K562 (cell line): ENCODE data around the gene RHCG. TPM values are rescaled to one million over a fixed set of nuclear protein-coding genes. Genes with fewer than 3 reads are reported as not detected.

ENCODE experiments used
- EP300 ChIP-seq: IDR thresholded peaks from 2 replicates; pipeline ENCODE4 v1.6.1; 2012; ENCODE audit warnings: low read length, improper control_type of control experiment
- MEIS2 ChIP-seq: fragments of 450-650 bp; IDR thresholded peaks from 2 replicates; pipeline ENCODE4 v1.6.1; 2014; ENCODE audit warnings: mild to moderate bottlenecking; ENCODE audit not compliant: partially characterized antibody
- NCOR1 ChIP-seq: fragments of 450-650 bp; IDR thresholded peaks from 2 replicates; pipeline ENCODE4 v1.6.1; 2016; ENCODE audit warnings: mild to moderate bottlenecking, moderate library complexity
- NFIX ChIP-seq: fragments of 250-450 bp; sonication (Bioruptor Pico); IDR thresholded peaks from 2 replicates; pipeline ENCODE4 v1.4.0; 2020; ENCODE audit warnings: low read depth, mild to moderate bottlenecking, moderate library complexity
- POLR2AphosphoS5 ChIP-seq: IDR thresholded peaks from 2 replicates; pipeline ENCODE4 v1.6.1; 2011; ENCODE audit warnings: mild to moderate bottlenecking, low read depth, low read length, moderate library complexity; ENCODE audit not compliant: control insufficient read depth, insufficient read depth
- TAF15 ChIP-seq: fragments of 200-400 bp; formaldehyde crosslinking; IDR thresholded peaks from 2 replicates; pipeline ENCODE4 v1.6.1; 2017; ENCODE audit warnings: mild to moderate bottlenecking, low read depth, low read length, moderate library complexity
- U2AF2 ChIP-seq: fragments of 200-400 bp; formaldehyde crosslinking; optimal IDR thresholded peaks from 2 replicates; pipeline ENCODE3; 2017; ENCODE audit warnings: low read depth, mild to moderate bottlenecking, low read length
- XRCC5 ChIP-seq: fragments of 200-400 bp; formaldehyde crosslinking; IDR thresholded peaks from 2 replicates; pipeline ENCODE4 v1.6.1; 2017; ENCODE audit warnings: low read depth, mild to moderate bottlenecking, low read length
- ZKSCAN3 ChIP-seq: fragments of 250-450 bp; sonication (Bioruptor Pico); IDR thresholded peaks from 2 replicates; pipeline ENCODE4 v1.4.0; 2020
- polyA plus RNA-seq, 8 experiments: library from polyadenylated mRNA; depleted of rRNA in 4 of 8; stranded (reverse) in 5 of 8; unstranded in 3 of 8; fragments of >200 nt; fragmentation: Nextera tagmentation in 2 of 8; fragmentation: Illumina TruSeq in 1 of 8; extraction: Ambion mirVana in 2 of 8; extraction: Trizol in 1 of 8; gene quantifications; 2 replicates each; pipeline versions ENCODE4 v1.2.1 to v1.2.3, GENCODE V29; 2011 to 2014; ENCODE audit warnings: inconsistent platforms in 1 of 8, missing spikeins in 1 of 8
- total RNA-seq, 7 experiments: library from RNA; depleted of rRNA in 6 of 7; stranded (reverse); fragments of >200 nt in 6 of 7; fragmentation: Illumina TruSeq in 2 of 7; extraction: Trizol in 2 of 7; gene quantifications; 2 replicates each; pipeline versions ENCODE4 v1.2.1 to v1.2.3, GENCODE V29; 2011 to 2021; ENCODE audit warnings: low replicate concordance in 1 of 7
- TF ChIP-seq, protein P1 (sequence below): sonication (generic); formaldehyde crosslinking; IDR thresholded peaks from 2 replicates; pipeline ENCODE4 v1.8.0; 2023; ENCODE audit warnings: missing genetic modification reagents, mild to moderate bottlenecking, borderline replicate concordance
- TF ChIP-seq, protein P2 (sequence below): fragments of 450-650 bp; IDR thresholded peaks from 2 replicates; pipeline ENCODE4 v1.6.1; 2018; ENCODE audit not compliant: partially characterized antibody

Gene RHCG
- total and polyA plus RNA-seq, 9 of the 15 experiments (the other 6 are each of a cell fraction or from before 2014, with no cell fraction given): not detected

DNA sequence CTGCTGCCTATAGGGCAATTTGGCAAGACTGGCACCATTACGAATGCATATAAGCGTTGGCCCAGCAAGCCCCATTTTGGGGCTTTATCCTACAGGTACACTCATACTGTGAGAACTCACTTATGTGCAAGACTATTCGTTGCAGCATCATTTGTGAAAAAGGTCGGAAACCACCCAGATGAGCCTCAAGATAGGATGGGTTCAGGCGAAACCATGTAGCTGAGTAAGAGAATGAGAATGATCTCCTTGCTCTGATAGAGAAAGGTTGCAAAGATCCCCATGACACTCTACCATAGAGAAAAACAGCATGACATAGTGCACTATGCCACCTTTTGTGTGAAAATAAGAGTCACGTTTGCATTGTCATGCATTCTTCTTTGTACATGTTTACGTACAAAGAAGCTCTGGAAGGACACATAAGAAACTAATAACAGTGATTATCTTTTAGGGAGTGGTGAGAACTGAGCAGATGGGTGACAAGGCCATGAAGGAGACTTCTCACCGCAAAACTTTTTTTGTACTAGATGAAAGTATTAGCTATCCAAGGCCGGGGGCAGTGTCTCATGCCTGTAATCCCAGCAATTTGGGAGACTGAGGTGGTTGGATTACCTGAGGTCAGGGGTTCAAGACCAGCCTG is 50.0 kb downstream of the RHCG start (continued):
- TF ChIP-seq, protein P1, sequence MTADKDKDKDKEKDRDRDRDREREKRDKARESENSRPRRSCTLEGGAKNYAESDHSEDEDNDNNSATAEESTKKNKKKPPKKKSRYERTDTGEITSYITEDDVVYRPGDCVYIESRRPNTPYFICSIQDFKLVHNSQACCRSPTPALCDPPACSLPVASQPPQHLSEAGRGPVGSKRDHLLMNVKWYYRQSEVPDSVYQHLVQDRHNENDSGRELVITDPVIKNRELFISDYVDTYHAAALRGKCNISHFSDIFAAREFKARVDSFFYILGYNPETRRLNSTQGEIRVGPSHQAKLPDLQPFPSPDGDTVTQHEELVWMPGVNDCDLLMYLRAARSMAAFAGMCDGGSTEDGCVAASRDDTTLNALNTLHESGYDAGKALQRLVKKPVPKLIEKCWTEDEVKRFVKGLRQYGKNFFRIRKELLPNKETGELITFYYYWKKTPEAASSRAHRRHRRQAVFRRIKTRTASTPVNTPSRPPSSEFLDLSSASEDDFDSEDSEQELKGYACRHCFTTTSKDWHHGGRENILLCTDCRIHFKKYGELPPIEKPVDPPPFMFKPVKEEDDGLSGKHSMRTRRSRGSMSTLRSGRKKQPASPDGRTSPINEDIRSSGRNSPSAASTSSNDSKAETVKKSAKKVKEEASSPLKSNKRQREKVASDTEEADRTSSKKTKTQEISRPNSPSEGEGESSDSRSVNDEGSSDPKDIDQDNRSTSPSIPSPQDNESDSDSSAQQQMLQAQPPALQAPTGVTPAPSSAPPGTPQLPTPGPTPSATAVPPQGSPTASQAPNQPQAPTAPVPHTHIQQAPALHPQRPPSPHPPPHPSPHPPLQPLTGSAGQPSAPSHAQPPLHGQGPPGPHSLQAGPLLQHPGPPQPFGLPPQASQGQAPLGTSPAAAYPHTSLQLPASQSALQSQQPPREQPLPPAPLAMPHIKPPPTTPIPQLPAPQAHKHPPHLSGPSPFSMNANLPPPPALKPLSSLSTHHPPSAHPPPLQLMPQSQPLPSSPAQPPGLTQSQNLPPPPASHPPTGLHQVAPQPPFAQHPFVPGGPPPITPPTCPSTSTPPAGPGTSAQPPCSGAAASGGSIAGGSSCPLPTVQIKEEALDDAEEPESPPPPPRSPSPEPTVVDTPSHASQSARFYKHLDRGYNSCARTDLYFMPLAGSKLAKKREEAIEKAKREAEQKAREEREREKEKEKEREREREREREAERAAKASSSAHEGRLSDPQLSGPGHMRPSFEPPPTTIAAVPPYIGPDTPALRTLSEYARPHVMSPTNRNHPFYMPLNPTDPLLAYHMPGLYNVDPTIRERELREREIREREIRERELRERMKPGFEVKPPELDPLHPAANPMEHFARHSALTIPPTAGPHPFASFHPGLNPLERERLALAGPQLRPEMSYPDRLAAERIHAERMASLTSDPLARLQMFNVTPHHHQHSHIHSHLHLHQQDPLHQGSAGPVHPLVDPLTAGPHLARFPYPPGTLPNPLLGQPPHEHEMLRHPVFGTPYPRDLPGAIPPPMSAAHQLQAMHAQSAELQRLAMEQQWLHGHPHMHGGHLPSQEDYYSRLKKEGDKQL (CRISPR knock-in tag): no peak
- TF ChIP-seq ZKSCAN3 (CRISPR knock-in tag) (no peak), U2AF2 (no peak), TAF15 (no peak), EP300 (no peak), NFIX (CRISPR knock-in tag) (no peak), NCOR1 (no peak), POLR2AphosphoS5 (no peak), XRCC5 (no peak), MEIS2 (no peak)
- TF ChIP-seq, protein P2, sequence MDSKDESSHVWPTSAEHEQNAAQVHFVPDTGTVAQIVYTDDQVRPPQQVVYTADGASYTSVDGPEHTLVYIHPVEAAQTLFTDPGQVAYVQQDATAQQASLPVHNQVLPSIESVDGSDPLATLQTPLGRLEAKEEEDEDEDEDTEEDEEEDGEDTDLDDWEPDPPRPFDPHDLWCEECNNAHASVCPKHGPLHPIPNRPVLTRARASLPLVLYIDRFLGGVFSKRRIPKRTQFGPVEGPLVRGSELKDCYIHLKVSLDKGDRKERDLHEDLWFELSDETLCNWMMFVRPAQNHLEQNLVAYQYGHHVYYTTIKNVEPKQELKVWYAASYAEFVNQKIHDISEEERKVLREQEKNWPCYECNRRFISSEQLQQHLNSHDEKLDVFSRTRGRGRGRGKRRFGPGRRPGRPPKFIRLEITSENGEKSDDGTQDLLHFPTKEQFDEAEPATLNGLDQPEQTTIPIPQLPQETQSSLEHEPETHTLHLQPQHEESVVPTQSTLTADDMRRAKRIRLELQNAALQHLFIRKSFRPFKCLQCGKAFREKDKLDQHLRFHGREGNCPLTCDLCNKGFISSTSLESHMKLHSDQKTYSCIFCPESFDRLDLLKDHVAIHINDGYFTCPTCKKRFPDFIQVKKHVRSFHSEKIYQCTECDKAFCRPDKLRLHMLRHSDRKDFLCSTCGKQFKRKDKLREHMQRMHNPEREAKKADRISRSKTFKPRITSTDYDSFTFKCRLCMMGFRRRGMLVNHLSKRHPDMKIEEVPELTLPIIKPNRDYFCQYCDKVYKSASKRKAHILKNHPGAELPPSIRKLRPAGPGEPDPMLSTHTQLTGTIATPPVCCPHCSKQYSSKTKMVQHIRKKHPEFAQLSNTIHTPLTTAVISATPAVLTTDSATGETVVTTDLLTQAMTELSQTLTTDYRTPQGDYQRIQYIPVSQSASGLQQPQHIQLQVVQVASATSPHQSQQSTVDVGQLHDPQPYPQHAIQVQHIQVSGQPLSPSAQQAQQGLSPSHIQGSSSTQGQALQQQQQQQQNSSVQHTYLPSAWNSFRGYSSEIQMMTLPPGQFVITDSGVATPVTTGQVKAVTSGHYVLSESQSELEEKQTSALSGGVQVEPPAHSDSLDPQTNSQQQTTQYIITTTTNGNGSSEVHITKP: no peak
